PC-9 (cell line): ENCODE measurements around the gene GFOD2. TPM values are rescaled to one million over a fixed set of nuclear protein-coding genes. Genes with fewer than 3 reads are reported as not detected.

Source experiments
- BruUV-seq: library from RNA; stranded (reverse); fragments of 400-500 nt; replicated peaks from 2 replicates; lab custom pipeline; 2021; lab: Mats Ljungman, UMichigan
- CTCF ChIA-PET: fragments of 300-600 bp; sonication (Branson Sonifier 250); formaldehyde crosslinking; loops from one replicate; lab custom pipeline; 2022; ENCODE audit warnings: antibody characterized with exemption; lab: Charles Lee
- POLR2A ChIA-PET: fragments of 300-600 bp; sonication (Branson Sonifier 250); formaldehyde crosslinking; loops from one replicate; lab custom pipeline; 2022; ENCODE audit warnings: antibody characterized with exemption; ENCODE audit not compliant: unreplicated experiment; lab: Charles Lee
- DNase-seq, 2 experiments: peaks; one replicate each; pipeline versions ENCODE4 v3.0.0 to v3.0.0-alpha.2; 2015 to 2022; ENCODE audit warnings: mixed read lengths in 1 of 2
- H2AFZ ChIP-seq: fragments of 200-600 bp; sonication (generic); 2 replicates; pipeline ENCODE4 v1.8.1; 2017; ENCODE audit warnings: antibody characterized with exemption
- H3F3A ChIP-seq: fragments of 200-600 bp; sonication (generic); 2 replicates; pipeline ENCODE4 v1.8.1; 2017; ENCODE audit warnings: antibody characterized with exemption, mild to moderate bottlenecking, low read depth; ENCODE audit not compliant: insufficient read depth
- H3K27ac ChIP-seq: fragments of 200-600 bp; sonication (generic); 2 replicates; pipeline ENCODE4 v1.6.1; 2016; ENCODE audit warnings: mixed run types
- H3K27me3 ChIP-seq: fragments of 200-600 bp; sonication (generic); 2 replicates; pipeline ENCODE4 v1.6.1; 2016; ENCODE audit warnings: low read depth, mixed run types; ENCODE audit not compliant: insufficient read depth
- H3K36me3 ChIP-seq: fragments of 200-600 bp; sonication (generic); 2 replicates; pipeline ENCODE4 v1.6.1; 2016; ENCODE audit warnings: low read depth, mixed run types
- H3K4me1 ChIP-seq: fragments of 200-600 bp; sonication (generic); replicated peaks from 2 replicates; pipeline ENCODE4 v1.6.1; 2016; ENCODE audit warnings: mixed run types; ENCODE audit not compliant: insufficient read depth
- H3K4me2 ChIP-seq: fragments of 200-600 bp; sonication (generic); 2 replicates; pipeline ENCODE4 v1.6.1; 2017; ENCODE audit warnings: mixed run types
- H3K4me3 ChIP-seq: fragments of 200-600 bp; sonication (generic); 2 replicates; pipeline ENCODE4 v1.6.1; 2016; ENCODE audit warnings: mixed run types
- H3K79me2 ChIP-seq: fragments of 200-600 bp; sonication (generic); 2 replicates; pipeline ENCODE4 v1.6.1; 2017; ENCODE audit warnings: low read depth, mixed run types
- H3K9me2 ChIP-seq: fragments of 200-600 bp; sonication (generic); 2 replicates; pipeline ENCODE4 v1.8.1; 2017; ENCODE audit warnings: mild to moderate bottlenecking; ENCODE audit not compliant: insufficient read depth
- H3K9me3 ChIP-seq: fragments of 200-600 bp; sonication (generic); 2 replicates; pipeline ENCODE4 v1.8.1; 2016; ENCODE audit warnings: low read depth; ENCODE audit not compliant: insufficient read depth
- H4K20me1 ChIP-seq: fragments of 200-600 bp; sonication (generic); 2 replicates; pipeline ENCODE4 v1.8.1; 2017; ENCODE audit not compliant: insufficient read depth
- CTCF ChIP-seq: fragments of 200-600 bp; sonication (generic); conservative IDR thresholded peaks from 2 replicates; pipeline ENCODE4 v1.6.1; 2017; ENCODE audit warnings: mixed run types, antibody characterized with exemption, mild to moderate bottlenecking, moderate library complexity
- EZH2 ChIP-seq: fragments of 200-600 bp; sonication (generic); IDR thresholded peaks from 2 replicates; pipeline ENCODE4 v1.8.0; 2017; ENCODE audit warnings: antibody characterized with exemption, low read depth
- intact Hi-C: fragments of 100-400 bp; cut with micrococcal nuclease; formaldehyde crosslinking; loops from one replicate; pipeline ENCODE4 v1.10.0; 2022; ENCODE audit not compliant: unreplicated experiment
- total RNA-seq: library from RNA; stranded (reverse); gene quantifications from 2 replicates; pipeline ENCODE4 v1.2.3, GENCODE V29; 2021

The GFOD2 gene
- total RNA-seq, 1 experiment from 2014 or later, result 17.6 TPM

- no peak overlapping the region for H2AFZ ChIP-seq
- POLR2A ChIA-PET, result no interaction called here
- H3K4me1 ChIP-seq, result peaks cover 19% of the 10 kb centered on the region
- CTCF ChIA-PET, result no interaction called here
- BruUV-seq, result no TSS peak
- H3K27ac ChIP-seq, result no peak overlapping the region
- intact Hi-C loops, result loop anchor here (5.0 kb wide), 1 partner anchor 141 kb away; no protein-coding TSS in a partner anchor
- H3K4me2 ChIP-seq, result no peak overlapping the region
- H3F3A ChIP-seq, result no peaks in the 10 kb centered on the region; the same call in 1 of the 2 replicates
- H3K79me2 ChIP-seq, result peaks cover 62% of the 10 kb centered on the region
- no peaks in the 10 kb centered on the region for H3K9me2 ChIP-seq
- no peaks in the 10 kb centered on the region for H3K36me3 ChIP-seq
- DNase-seq, result no peak
- TF ChIP-seq CTCF (no peak), EZH2 (no peak)
- no peaks in the 10 kb centered on the region for H3K9me3 ChIP-seq
- no peak overlapping the region for H3K4me3 ChIP-seq
- peaks cover 6% of the 10 kb centered on the region; the same call in 1 of the 2 replicates for H4K20me1 ChIP-seq
- H3K27me3 ChIP-seq, result no peaks in the 10 kb centered on the region
Observed at GRCh38 chr16:67716097-67716496, 3.0 kb downstream of the GFOD2 start.

GRCh38 chr16:67714522-67714921 is 4.6 kb downstream of the GFOD2 start:
- POLR2A ChIA-PET, result no interaction called here
- Histone ChIP-seq H3K4me3 (no peak overlapping the region), H3F3A (no peaks in the 10 kb centered on the region), H3K27ac (no peak overlapping the region), H4K20me1 (peaks cover 6% of the 10 kb centered on the region; the same call in 1 of the 2 replicates), H3K4me2 (no peak overlapping the region), H3K27me3 (no peaks in the 10 kb centered on the region), H2AFZ (no peak overlapping the region), H3K9me2 (no peaks in the 10 kb centered on the region), H3K9me3 (no peaks in the 10 kb centered on the region), H3K79me2 (peaks cover 67% of the 10 kb centered on the region), H3K4me1 (peaks cover 11% of the 10 kb centered on the region), H3K36me3 (no peaks in the 10 kb centered on the region)
- no peak for DNase-seq
- TF ChIP-seq CTCF, result no peak
- no peak for TF ChIP-seq EZH2
- intact Hi-C loops, result no loop called here
- BruUV-seq, result no TSS peak
- CTCF ChIA-PET, result interaction anchor here (0.6 kb wide), 1 partner anchor 214 kb away, joined by 8 read pairs; no protein-coding TSS in a partner anchor

GRCh38 chr16:67713647-67714273 is 5.4 kb downstream of the GFOD2 start:
- TF ChIP-seq EZH2, result no peak
- no peak for TF ChIP-seq CTCF
- H3K79me2 ChIP-seq, result peaks cover 66% of the 10 kb centered on the region
- DNase-seq, result no peak
- peaks cover 11% of the 10 kb centered on the region for H3K4me1 ChIP-seq
- H3K4me3 ChIP-seq, result no peak overlapping the region
- H3K9me3 ChIP-seq, result no peaks in the 10 kb centered on the region
- no peak overlapping the region for H2AFZ ChIP-seq
- BruUV-seq, result no TSS peak
- CTCF ChIA-PET, result interaction anchor here (0.6 kb wide), 1 partner anchor 192 kb away, joined by 4 read pairs; no protein-coding TSS in a partner anchor
- no peaks in the 10 kb centered on the region for H3K36me3 ChIP-seq
- H4K20me1 ChIP-seq, result peaks cover 11% of the 10 kb centered on the region; the same call in 1 of the 2 replicates
- H3K4me2 ChIP-seq, result no peak overlapping the region
- no peaks in the 10 kb centered on the region for H3K9me2 ChIP-seq
- no peaks in the 10 kb centered on the region for H3F3A ChIP-seq
- no peak overlapping the region for H3K27ac ChIP-seq
- H3K27me3 ChIP-seq, result no peaks in the 10 kb centered on the region
- POLR2A ChIA-PET, result interaction anchor here (0.6 kb wide), 1 partner anchor 33 kb away, joined by 4 read pairs; no protein-coding TSS in a partner anchor
- intact Hi-C loops, result no loop called here
